WTC11 (cell line): ENCODE measurements around the gene CACNA1D.

Experiments
- ATF3 ChIP-seq: sonication (generic); formaldehyde crosslinking; conservative IDR thresholded peaks from 2 replicates; pipeline ENCODE4 v1.8.1; 2022; ENCODE audit warnings: mild to moderate bottlenecking, missing genetic modification reagents
- CTCF ChIP-seq: fragments of 200-600 bp; IDR thresholded peaks from 2 replicates; pipeline ENCODE4 v1.8.0; 2022; ENCODE audit warnings: antibody characterized with exemption
- RELA ChIP-seq: sonication (generic); formaldehyde crosslinking; IDR thresholded peaks from 2 replicates; pipeline ENCODE4 v1.8.1; 2022; ENCODE audit warnings: missing genetic modification reagents, mild to moderate bottlenecking, borderline replicate concordance
- ZNF121 ChIP-seq: sonication (generic); formaldehyde crosslinking; IDR thresholded peaks from 2 replicates; pipeline ENCODE4 v1.8.0; 2023; ENCODE audit warnings: missing genetic modification reagents

DNA sequence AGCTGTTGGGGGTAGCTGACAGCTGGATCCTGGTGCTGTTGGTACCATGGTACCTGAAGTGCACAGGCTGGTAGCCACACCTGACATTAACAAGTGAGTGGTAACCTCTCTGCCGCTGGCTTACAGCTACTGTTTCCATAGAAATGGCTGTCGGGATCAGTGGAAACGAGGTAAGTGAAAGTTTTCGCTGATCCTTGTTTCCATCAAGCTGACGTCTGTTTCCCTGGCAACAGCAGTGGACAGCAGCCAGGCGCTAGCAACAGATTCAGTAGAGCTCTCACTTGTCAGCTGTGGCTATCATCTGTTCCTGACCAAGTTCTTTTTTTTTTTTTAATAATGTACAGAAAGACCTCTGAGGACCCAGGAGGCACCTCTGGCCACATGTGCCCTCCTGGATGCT is 185.6 kb downstream of the CACNA1D start:
- no peak for TF ChIP-seq RELA
- TF ChIP-seq ATF3 (CRISPR knock-in tag) = no peak
- no peak for TF ChIP-seq ZNF121
- no peak for TF ChIP-seq CTCF
